Tibial nerve (tissue), 4 donors: ENCODE results near the gene WDR88. TPM values are rescaled to one million over a fixed set of nuclear protein-coding genes. Genes with fewer than 3 reads are reported as not detected.
"Not testable (repeated sequence)": the region's sequence is repeated elsewhere in the genome, so short reads cannot be mapped to it uniquely, and the experiment has no call there.

ENCODE experiments used
- DNase-seq, 2 donors: peaks; one replicate each; pipeline ENCODE4 v3.0.0-alpha.2; 2019; ENCODE audit warnings: low spot score in 2 of 2
- H3K27ac ChIP-seq, 4 donors: fragments of 200-600 bp; sonication (generic) in 3 of 4; one replicate each; pipeline ENCODE4 v1.5.1; 2017 to 2019; ENCODE audit warnings: mild to moderate bottlenecking in 1 of 4
- H3K27me3 ChIP-seq, 2 donors: fragments of 200-600 bp; sonication (generic) in 1 of 2; one replicate each; pipeline versions ENCODE4 v1.5.1 to v1.6.0; 2017 to 2019
- H3K36me3 ChIP-seq, 3 donors: fragments of 200-600 bp; sonication (generic); one replicate each; pipeline ENCODE4 v1.5.1; 2018 to 2019
- H3K4me1 ChIP-seq, 4 donors: fragments of 200-600 bp; sonication (generic) in 3 of 4; one replicate each; pipeline ENCODE4 v1.5.1; 2017 to 2019
- H3K4me3 ChIP-seq, 4 donors: fragments of 200-600 bp; sonication (generic) in 3 of 4; one replicate each; pipeline ENCODE4 v1.5.1; 2017 to 2019; ENCODE audit warnings: mild to moderate bottlenecking in 1 of 4, moderate library complexity in 1 of 4
- H3K9me3 ChIP-seq, 4 donors: fragments of 200-600 bp; sonication (generic) in 3 of 4; one replicate each; pipeline ENCODE4 v1.5.1; 2017 to 2019
- EP300 ChIP-seq, 2 donors: sonication (generic); formaldehyde crosslinking; IDR thresholded peaks; one replicate each; pipeline ENCODE4 v1.6.1; 2017; ENCODE audit warnings: antibody characterized with exemption in 2 of 2, mild to moderate bottlenecking in 1 of 2
- POLR2A ChIP-seq, 2 donors: fragments of 450-650 bp; IDR thresholded peaks; one replicate each; pipeline ENCODE4 v1.6.1; 2017; ENCODE audit warnings: antibody characterized with exemption in 2 of 2, mild to moderate bottlenecking in 2 of 2, moderate library complexity in 2 of 2
- WGBS, 2 donors: methylation state at CpG; one replicate each; pipeline ENCODE4 v1.1.5; 2018; 5-methylcytosine and 5-hydroxymethylcytosine counted together
- total RNA-seq, 4 donors: library from RNA; depleted of rRNA; stranded (reverse); fragments of >200 nt; gene quantifications; one replicate each; pipeline ENCODE4 v1.1.0, GENCODE V29; 2016
- TF ChIP-seq, protein P1 (sequence below), 5 experiments: fragments of 200-600 bp in 3 of 5; fragments of 450-650 bp in 2 of 5; sonication (generic) in 3 of 5; IDR thresholded peaks; one replicate each; pipeline ENCODE4 v1.5.1; 2016 to 2019; ENCODE audit warnings: antibody characterized with exemption in 5 of 5, mild to moderate bottlenecking in 3 of 5, moderate library complexity in 2 of 5

WDR88 gene
- total RNA-seq, 4 donors from 2014 or later, result not detected

DNA sequence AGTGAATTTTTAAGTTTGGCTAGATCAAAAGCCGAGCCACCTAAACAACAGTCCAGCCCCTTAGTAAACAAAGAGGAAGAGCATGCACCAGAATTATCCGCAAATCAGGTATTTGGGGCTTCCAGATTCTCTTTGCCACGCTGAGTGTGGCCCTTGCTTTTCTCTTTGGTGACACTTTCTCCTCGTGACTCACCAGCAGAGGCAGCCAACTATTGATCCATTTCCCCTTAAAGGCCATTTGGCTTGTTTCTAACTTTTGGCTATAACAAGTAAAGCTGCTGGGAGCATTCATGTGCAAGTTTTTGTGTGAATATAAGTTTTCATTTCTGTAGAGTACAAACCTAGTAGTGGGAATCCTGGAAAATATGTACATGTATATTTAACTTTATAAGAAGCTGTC lies 17.6 kb upstream of the WDR88 start:
- 79 to 82% methylated on average over 4 of the region's 4 CpGs for WGBS, 2 donors
- H3K27ac ChIP-seq, result no peak overlapping the region
- peaks cover 6 to 99% (median 36%) of the 10 kb centered on the region in 3 donors for H3K36me3 ChIP-seq
- TF ChIP-seq POLR2A (IDR thresholded peaks at IDR 0.05) (no peak), EP300 (IDR thresholded peaks at IDR 0.05) (no peak)
- TF ChIP-seq, protein P1, sequence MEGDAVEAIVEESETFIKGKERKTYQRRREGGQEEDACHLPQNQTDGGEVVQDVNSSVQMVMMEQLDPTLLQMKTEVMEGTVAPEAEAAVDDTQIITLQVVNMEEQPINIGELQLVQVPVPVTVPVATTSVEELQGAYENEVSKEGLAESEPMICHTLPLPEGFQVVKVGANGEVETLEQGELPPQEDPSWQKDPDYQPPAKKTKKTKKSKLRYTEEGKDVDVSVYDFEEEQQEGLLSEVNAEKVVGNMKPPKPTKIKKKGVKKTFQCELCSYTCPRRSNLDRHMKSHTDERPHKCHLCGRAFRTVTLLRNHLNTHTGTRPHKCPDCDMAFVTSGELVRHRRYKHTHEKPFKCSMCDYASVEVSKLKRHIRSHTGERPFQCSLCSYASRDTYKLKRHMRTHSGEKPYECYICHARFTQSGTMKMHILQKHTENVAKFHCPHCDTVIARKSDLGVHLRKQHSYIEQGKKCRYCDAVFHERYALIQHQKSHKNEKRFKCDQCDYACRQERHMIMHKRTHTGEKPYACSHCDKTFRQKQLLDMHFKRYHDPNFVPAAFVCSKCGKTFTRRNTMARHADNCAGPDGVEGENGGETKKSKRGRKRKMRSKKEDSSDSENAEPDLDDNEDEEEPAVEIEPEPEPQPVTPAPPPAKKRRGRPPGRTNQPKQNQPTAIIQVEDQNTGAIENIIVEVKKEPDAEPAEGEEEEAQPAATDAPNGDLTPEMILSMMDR (IDR thresholded peaks at IDR 0.05), result no peak
- peaks cover 0 to 5% (median 0%) of the 10 kb centered on the region in 4 donors for H3K9me3 ChIP-seq
- DNase-seq, result no peak
- no peaks in the 10 kb centered on the region for H3K4me1 ChIP-seq
- no peaks in the 10 kb centered on the region for H3K27me3 ChIP-seq
- no peak overlapping the region for H3K4me3 ChIP-seq

DNA sequence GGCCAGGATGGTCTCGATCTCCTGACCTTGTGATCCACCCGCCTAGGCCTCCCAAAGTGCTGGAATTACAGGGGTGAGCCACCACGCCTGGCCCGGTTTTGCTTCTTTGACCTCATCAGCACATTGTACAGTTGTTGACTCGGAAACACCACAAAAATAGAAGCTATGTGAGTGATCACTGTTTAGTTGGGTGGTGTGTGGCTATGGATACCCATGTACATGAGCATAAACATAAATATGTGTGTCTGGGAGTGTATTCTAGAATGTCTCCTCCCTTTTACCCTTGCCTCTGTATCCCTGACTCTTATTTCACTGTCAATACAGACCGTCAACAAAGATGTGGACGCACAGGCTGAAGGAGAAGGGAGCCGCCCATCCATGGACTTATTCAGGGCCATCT lies 14.4 kb upstream of the WDR88 start:
- Histone ChIP-seq H3K4me1 (no peaks in the 10 kb centered on the region), H3K36me3 (peaks cover 6 to 89% (median 28%) of the 10 kb centered on the region in 3 donors), H3K27me3 (no peaks in the 10 kb centered on the region), H3K27ac (no peak overlapping the region), H3K4me3 (no peak overlapping the region), H3K9me3 (peaks cover 0 to 5% (median 0%) of the 10 kb centered on the region in 4 donors)
- DNase-seq, result no peak
- no peak for TF ChIP-seq EP300 (IDR thresholded peaks at IDR 0.05)
- WGBS, 2 donors, result 88 to 96% methylated on average over 8 of the region's 8 CpGs

DNA sequence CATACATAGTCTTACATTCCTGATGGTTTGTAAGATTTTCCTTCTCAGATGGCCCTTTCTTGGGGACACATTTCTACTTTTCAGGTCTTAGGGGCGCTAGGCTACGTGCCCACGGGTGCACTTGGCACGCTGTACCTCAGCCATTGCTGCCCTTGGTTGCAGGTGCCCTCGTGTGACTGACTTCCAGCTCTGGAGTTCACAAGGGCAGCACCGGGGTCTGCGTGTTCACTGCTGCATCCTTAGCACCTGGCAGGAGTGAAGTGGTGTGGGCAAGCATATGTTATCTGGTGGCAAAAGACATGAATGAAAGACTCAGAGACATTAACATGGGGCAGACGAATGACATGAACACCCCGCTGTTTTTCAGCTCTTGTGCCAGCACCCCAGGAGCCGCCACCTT lies 13.3 kb upstream of the WDR88 start:
- H3K27me3 ChIP-seq, result no peaks in the 10 kb centered on the region
- H3K4me3 ChIP-seq, result no peak overlapping the region
- WGBS, 2 donors, result 90 to 94% methylated on average over 10 of the region's 10 CpGs
- H3K36me3 ChIP-seq, result peaks cover 6 to 87% (median 24%) of the 10 kb centered on the region in 3 donors
- no peak for DNase-seq
- TF ChIP-seq EP300 (IDR thresholded peaks at IDR 0.05) (no peak), POLR2A (IDR thresholded peaks at IDR 0.05) (no peak)
- TF ChIP-seq, protein P1 (IDR thresholded peaks at IDR 0.05), result no peak
- peaks cover 0 to 5% (median 0%) of the 10 kb centered on the region in 4 donors for H3K9me3 ChIP-seq
- H3K4me1 ChIP-seq, result no peaks in the 10 kb centered on the region
- H3K27ac ChIP-seq, result no peak overlapping the region

DNA sequence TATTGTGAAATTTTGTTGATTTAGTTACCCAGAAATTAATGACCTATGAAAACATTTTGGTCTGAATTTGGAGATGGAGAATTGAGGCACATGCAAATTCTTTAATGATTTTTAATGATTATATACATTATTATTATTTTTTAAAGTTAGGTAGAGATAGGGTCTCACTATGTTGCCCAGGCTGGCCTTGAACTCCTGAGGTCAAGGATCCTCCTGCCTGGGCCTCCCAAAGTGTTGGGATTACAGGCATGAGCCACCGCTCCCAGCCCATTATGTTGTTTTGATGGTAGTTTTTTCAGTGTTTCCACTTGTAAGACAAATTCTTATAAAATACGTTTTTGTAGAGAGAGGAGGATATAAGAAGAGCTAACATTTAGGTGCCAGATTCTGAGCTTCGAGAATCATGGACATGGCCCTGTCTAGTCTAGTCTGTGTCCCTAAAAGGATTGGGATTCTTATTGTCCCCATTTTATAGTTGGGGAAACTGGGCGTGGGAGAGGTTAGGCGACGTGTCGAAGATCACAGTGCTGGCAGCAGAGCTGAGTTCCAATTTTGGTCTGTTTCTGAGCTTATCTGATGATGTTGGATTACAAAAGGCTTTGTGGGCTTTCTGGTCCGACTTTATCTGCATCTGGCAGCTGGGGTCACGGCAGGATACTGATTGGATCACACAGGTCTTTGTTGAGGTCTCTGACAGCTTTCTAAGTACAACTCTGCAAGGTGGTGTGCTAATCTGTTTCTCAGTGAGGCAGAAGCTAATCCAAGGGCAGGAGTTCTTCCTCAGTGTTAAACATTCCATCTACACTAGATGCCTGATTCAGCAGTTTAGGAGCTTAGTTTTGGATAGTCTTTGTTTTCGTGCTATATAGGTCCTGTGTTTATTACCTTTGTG lies 7.5 kb upstream of the WDR88 start:
- Histone ChIP-seq H3K4me1 (peaks cover 0 to 5% (median 0%) of the 10 kb centered on the region in 4 donors), H3K27me3 (no peaks in the 10 kb centered on the region), H3K36me3 (peaks cover 0 to 78% (median 10%) of the 10 kb centered on the region in 3 donors), H3K4me3 (no peak overlapping the region), H3K27ac (no peak overlapping the region), H3K9me3 (no peaks in the 10 kb centered on the region)
- whole genome bisulfite sequencing, 2 donors, result 80 to 81% methylated on average over 10 of the region's 10 CpGs
- TF ChIP-seq, protein P1 (IDR thresholded peaks at IDR 0.05), result no peak
- TF ChIP-seq EP300 (IDR thresholded peaks at IDR 0.05) (no peak), POLR2A (IDR thresholded peaks at IDR 0.05) (no peak)
- no peak for DNase-seq

DNA sequence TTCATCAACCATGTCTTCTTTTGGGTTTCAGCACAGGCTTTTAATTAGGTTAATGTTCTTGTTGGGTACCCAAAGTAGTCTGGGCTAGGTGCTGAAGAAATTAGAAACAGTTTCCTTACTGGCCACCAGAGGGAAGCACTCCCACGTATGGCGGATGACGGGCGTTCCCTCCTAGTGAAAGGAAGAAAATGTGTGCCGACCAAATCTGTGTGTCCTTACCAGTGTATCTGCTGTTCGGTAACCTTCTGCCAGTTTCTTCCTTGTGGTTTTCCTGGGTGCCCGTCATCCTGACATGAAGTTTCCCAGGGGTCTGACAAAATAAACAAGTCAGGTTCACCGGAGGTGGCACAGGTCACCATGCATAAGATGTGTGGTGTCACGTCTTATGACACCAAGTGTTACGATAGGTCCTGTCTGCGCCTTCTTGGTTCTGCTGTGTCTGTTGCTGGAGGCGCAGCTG lies 6.0 kb upstream of the WDR88 start:
- TF ChIP-seq POLR2A (IDR thresholded peaks at IDR 0.05) (no peak), EP300 (IDR thresholded peaks at IDR 0.05) (no peak)
- TF ChIP-seq, protein P1 (IDR thresholded peaks at IDR 0.05), result peak; percentile 68 to 78 (median 73)
- Histone ChIP-seq H3K9me3 (no peaks in the 10 kb centered on the region), H3K4me1 (peaks cover 0 to 5% (median 0%) of the 10 kb centered on the region in 4 donors), H3K27me3 (no peaks in the 10 kb centered on the region), H3K4me3 (no peak overlapping the region), H3K36me3 (peaks cover 0 to 85% (median 10%) of the 10 kb centered on the region in 3 donors), H3K27ac (no peak overlapping the region)
- 43 to 45% methylated on average over 12 of the region's 12 CpGs for WGBS, 2 donors
- DNase-seq, result peak in 1 of 2 donors; percentile 14

DNA sequence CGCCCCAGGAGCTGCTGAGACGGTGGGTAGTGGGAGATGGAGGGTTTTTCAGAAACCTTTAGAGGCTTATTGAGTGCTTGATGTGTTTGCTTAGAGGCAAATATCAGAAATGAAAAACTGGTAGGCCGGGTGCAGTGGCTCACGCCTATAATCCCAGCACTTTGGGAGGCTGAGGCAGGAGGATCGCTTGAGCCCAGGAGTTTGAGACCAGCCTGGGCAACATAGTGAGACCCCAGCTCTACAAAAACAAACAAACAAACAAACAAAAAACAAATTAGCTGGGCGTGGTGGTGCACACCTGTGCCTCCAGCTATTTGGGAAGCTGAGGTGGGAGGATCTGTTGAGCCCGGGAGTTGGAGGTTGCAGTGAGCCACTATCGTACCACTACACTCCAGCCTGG lies 5.2 kb upstream of the WDR88 start:
- not testable (repeated sequence) for H3K4me3 ChIP-seq, DNase-seq, H3K4me1 ChIP-seq, H3K27ac ChIP-seq, H3K27me3 ChIP-seq, H3K9me3 ChIP-seq
- WGBS, 2 donors, result 93% methylated on average over 8 of the region's 8 CpGs
- H3K36me3 ChIP-seq, result peaks cover 0 to 88% (median 10%) of the 10 kb centered on the region in 3 donors
